Measurements from ENCODE around the gene PTPRN2. TPM values are rescaled to one million over a fixed set of nuclear protein-coding genes. Genes with fewer than 3 reads are reported as not detected.

Gene PTPRN2
- total RNA-seq, 1 donor from 2014 or later = 32.2 TPM

GRCh38 chr7:157717211-157718174 lies 870.1 kb downstream of the PTPRN2 start:
- TF ChIP-seq CTCF (conservative IDR thresholded peaks at IDR 0.05) = no peak
- DNase-seq (ENCODE audit: low read depth, low spot score) = no peak
- no peaks in the 10 kb centered on the region for H3K27me3 Mint-ChIP-seq (ENCODE audit: low read depth)

GRCh38 chr7:157715938-157716280 lies 871.7 kb downstream of the PTPRN2 start:
- Mint-ChIP-seq H3K27ac (ENCODE audit: unreplicated experiment) (no peak overlapping the region), H3K36me3 (ENCODE audit: low read depth) (no peaks in the 10 kb centered on the region), H3K4me3 (no peak overlapping the region), H3K9me3 (no peaks in the 10 kb centered on the region), H3K4me1 (peaks cover 17% of the 10 kb centered on the region), H3K27me3 (ENCODE audit: low read depth) (no peaks in the 10 kb centered on the region)
- no peak for TF ChIP-seq CTCF (conservative IDR thresholded peaks at IDR 0.05)
- no peak for DNase-seq (ENCODE audit: low read depth, low spot score)

More at GRCh38 chr7:157717211-157718174, 870.1 kb downstream of the PTPRN2 start:
- Mint-ChIP-seq H3K9me3 (no peaks in the 10 kb centered on the region), H3K27ac (ENCODE audit: unreplicated experiment) (no peak overlapping the region), H3K4me3 (no peak overlapping the region), H3K36me3 (ENCODE audit: low read depth) (no peaks in the 10 kb centered on the region), H3K4me1 (peaks cover 13% of the 10 kb centered on the region)

GRCh38 chr7:157715071-157715937 lies 872.3 kb downstream of the PTPRN2 start:
- Mint-ChIP-seq H3K4me3 (no peak overlapping the region), H3K9me3 (no peaks in the 10 kb centered on the region)

GRCh38 chr7:157714166-157715070 lies 873.2 kb downstream of the PTPRN2 start:
- peaks cover 12% of the 10 kb centered on the region for H3K4me1 Mint-ChIP-seq
- H3K27me3 Mint-ChIP-seq (ENCODE audit: low read depth) = no peaks in the 10 kb centered on the region
- no peaks in the 10 kb centered on the region for H3K9me3 Mint-ChIP-seq
- DNase-seq (ENCODE audit: low read depth, low spot score) = no peak
- H3K36me3 Mint-ChIP-seq (ENCODE audit: low read depth) = no peaks in the 10 kb centered on the region
- no peak overlapping the region for H3K27ac Mint-ChIP-seq (ENCODE audit: unreplicated experiment)
- H3K4me3 Mint-ChIP-seq = no peak overlapping the region
- TF ChIP-seq CTCF (conservative IDR thresholded peaks at IDR 0.05) = no peak

More at GRCh38 chr7:157715071-157715937, 872.3 kb downstream of the PTPRN2 start:
- TF ChIP-seq CTCF (conservative IDR thresholded peaks at IDR 0.05) = no peak
- H3K27me3 Mint-ChIP-seq (ENCODE audit: low read depth) = no peaks in the 10 kb centered on the region
- no peaks in the 10 kb centered on the region for H3K36me3 Mint-ChIP-seq (ENCODE audit: low read depth)
- H3K27ac Mint-ChIP-seq (ENCODE audit: unreplicated experiment) = no peak overlapping the region
- peaks cover 17% of the 10 kb centered on the region for H3K4me1 Mint-ChIP-seq
- no peak for DNase-seq (ENCODE audit: low read depth, low spot score)

GRCh38 chr7:157713591-157713990 lies 874.0 kb downstream of the PTPRN2 start:
- H3K27me3 Mint-ChIP-seq (ENCODE audit: low read depth) = no peaks in the 10 kb centered on the region
- H3K36me3 Mint-ChIP-seq (ENCODE audit: low read depth) = no peaks in the 10 kb centered on the region
- TF ChIP-seq CTCF (conservative IDR thresholded peaks at IDR 0.05) = no peak
- no peak overlapping the region for H3K4me3 Mint-ChIP-seq
- no peak for DNase-seq (ENCODE audit: low read depth, low spot score)
- H3K9me3 Mint-ChIP-seq = no peaks in the 10 kb centered on the region
- H3K4me1 Mint-ChIP-seq = peaks cover 12% of the 10 kb centered on the region
- H3K27ac Mint-ChIP-seq (ENCODE audit: unreplicated experiment) = no peak overlapping the region
